Measurements from ENCODE around the gene GASK1A.

GRCh38 chr3:43082457-43082856 lies 103.3 kb downstream of the GASK1A start:
- TF ChIP-seq POLR2A (IDR thresholded peaks at IDR 0.05) (no peak), CTCF (IDR thresholded peaks at IDR 0.05) (no peak), EP300 (IDR thresholded peaks at IDR 0.05) (no peak)
